NOMO-1 (cell line): ENCODE data around the gene PFKP.
A peak's percentile ranks its signal among the peaks of the same experiment; 100 is the strongest.
"Not testable (repeated sequence)": the region's sequence is repeated elsewhere in the genome, so short reads cannot be mapped to it uniquely, and the experiment has no call there.

Source experiments
- DNase-seq, 2 experiments: peaks; one replicate each; lab custom pipeline; 2025; ENCODE audit not compliant: unreplicated experiment in 2 of 2; lab: John Stamatoyannopoulos, UW

The PFKP gene

DNA sequence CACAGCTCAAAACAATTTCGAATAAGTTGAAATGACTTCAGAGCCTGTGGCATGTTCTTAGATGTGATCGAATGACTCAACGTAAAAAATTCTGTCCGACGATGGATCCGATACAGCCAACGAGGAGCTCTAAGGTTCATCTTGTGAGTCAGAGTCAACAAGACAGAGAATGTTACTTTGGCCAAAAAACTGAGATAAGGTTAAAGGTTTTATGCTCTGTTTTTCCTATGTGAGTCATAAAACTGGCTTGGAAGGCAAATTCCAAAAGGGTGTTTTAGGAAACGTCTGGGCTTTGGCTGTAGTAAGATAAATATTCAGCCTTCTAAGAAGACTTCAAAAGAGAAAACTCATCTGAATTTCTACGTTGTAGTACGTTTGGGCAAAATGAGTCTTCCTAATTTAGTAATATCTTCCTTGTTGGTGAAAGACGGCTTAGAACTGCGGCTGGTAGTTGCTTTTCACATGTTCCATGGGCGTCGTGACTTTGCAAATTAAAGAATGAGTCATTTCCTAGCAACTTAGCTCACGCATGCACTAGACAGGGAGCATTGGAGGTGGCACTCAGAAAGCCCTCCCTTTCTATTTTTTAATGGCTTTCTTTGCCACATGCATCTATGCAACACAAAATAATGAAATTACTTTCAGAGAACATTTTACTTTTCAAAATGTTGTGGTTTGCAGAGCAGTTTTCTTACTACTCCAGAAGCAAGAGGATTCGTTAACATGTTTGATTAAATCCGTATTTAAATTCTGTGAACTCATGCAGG is 28.2 kb downstream of the PFKP start:
- DNase-seq, result peak; percentile 90 to 95

DNA sequence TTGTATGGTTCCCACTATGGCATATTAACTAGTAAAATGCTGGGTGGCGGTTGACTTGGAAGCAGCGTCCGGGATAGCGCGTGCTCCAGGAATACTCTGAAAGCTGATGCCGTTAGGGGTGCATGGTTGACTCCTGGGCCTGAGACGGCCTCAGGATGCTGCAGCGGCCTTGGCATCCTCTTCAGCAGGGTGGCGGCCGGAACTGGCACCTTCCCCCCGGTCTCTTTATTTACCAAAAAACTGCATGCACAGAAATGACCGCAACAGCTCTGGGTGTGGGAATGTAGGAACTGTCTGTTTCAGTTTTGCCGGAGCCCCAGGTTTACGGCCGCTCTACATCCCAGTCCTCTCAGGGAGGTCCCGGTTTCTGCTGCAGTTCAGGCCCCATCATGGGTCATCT is 28.8 kb downstream of the PFKP start:
- no peak for DNase-seq

GRCh38 chr10:3097160-3097559 is 29.8 kb downstream of the PFKP start:
- DNase-seq, result no peak

DNA sequence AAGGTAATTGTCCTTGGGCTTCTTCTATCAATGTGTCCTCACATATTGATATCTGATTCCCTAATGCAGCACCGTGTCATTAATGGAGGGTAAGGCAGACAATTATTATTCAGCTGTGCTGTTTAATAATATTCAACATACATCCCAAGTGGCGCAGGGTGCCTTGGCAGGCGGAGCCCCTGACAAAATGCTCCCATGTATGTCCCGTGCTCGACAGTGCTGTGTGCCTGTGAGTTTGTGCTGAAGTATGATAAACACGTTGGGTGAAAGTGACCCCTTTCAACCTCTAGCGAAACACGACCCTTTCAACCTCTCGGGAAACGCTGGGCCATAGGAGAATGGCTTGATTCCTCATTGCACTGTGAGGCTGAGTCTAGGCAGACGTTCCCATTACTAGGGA is 31.3 kb downstream of the PFKP start:
- no peak for DNase-seq

- peak in 1 of 2 experiments; percentile 29 for DNase-seq
These were observed 32.1 kb downstream of the PFKP start for GRCh38 chr10:3099291-3100092.

DNA sequence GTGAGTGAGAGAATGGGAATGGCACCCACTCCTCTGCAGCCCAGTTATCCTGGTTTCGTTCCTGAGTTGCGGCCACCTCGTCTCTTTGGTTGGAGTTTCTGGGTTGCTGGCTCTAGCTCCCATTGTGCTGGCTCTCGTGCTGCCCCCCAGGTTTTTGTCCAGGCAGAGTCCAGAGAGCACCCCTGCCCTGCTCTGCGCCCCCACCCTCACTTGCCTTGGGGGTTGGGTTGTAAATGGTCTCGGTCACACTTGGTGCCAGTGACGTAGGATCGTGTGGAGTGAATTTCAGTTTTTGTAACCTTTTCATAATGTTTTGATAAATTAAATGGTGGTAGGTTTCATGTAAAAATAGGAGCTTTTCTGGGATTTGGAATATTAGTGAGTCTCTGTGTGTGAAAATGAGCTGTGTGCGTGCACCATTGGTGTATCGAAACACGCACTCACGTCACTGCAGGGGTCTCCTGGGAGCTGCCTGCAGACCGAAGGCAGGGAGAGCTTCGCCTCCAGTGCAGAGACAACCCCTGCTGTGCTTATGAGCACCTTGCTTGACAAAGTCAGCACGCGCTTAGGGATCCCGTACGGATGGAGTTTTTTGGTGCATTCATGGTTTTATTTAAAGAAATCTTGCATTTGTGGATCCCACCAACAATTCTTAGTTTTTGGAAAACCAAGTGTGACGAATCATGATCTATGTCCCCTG is 32.9 kb downstream of the PFKP start:
- no peak for DNase-seq

GRCh38 chr10:3100856-3101640 is 33.7 kb downstream of the PFKP start:
- DNase-seq, result no peak

DNA sequence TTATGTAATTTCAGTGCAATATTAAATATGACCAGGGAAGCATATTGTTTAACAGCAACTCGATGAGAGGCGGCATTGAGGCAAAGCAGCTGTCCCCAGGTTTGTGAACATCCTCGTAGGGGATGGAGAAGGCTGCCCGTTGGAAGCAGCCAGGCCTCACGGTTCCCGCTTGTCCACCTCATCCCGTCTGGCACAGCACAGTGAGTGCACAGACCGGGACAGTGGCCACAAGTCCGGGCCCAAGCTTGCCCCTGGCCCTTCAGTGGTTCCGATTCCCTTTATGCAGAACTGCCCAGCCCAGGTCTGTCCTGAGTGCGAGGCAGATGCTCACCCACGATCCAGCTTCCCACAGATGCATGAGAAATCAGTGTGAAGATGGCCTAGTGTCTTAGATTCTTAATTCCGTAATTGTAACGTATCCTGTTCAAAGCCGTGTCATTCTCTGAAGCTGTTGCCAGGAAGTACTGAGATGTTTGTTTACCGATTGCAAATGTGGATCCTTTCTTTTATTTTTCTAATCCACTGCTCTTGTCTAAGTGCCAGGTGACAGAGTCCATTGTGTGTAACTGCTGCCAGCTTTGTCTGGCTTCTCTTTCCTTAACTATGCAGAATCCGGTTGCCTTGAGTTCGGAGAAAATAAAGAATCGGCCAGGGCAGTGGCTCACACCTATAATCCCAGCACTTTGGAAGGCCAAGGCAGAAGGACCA is 35.5 kb downstream of the PFKP start:
- no peak for DNase-seq

- no peak for DNase-seq
These were observed 36.3 kb downstream of the PFKP start for GRCh38 chr10:3103646-3104045.

DNA sequence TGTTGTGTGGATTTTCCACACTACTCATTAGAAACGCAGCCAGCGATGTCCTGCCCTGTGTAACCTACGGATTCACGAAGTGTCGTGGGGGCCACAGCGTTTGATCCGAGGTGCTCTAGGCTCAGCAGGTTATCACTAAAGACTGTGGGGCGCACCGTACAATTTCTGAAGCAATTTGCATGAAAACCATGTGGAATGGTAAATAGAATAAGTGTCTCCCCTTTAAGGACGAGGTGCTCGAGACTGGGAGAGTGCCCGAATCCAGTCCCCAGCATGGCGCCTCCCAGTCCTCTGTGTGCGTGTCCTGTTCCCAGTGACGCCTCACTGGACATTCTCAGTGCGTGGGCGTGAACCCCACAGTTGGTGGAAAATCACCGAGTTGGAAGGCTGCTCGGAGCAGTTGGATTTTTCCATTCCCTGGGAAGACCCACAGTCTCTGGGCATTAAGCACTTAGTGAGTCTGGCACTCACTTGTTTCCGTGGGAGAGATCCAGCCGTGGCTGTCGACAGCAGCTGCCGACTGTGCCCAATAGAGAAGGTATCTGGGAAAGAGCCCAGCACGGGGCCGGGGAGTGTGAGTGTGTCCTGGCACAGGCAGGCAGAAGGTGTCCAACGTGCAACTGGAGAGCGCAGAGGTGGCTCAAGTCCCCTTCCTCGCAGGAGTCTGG is 37.0 kb downstream of the PFKP start:
- DNase-seq, result no peak

DNA sequence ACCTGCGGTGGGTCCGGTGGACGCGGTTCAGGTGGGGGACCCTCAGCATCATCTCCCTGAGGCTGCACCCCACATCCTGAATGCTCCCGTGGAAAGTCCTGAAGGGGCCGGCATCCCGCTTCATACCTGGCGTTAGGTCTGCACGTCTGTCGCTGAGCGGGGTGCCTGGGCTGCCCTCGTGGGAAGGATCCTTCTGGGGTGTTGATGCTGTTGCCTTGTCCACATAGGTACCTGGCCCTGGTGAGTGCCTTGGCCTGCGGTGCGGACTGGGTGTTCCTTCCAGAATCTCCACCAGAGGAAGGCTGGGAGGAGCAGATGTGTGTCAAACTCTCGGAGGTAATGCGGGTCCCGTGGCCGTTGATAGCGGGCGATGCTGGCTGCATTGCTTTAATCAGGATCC is 37.8 kb downstream of the PFKP start:
- DNase-seq, result no peak

- DNase-seq, result no peak
These were observed 38.6 kb downstream of the PFKP start for GRCh38 chr10:3105905-3106304.

- not testable (repeated sequence) for DNase-seq
These were observed 39.0 kb downstream of the PFKP start for GRCh38 chr10:3106328-3106727.

DNA sequence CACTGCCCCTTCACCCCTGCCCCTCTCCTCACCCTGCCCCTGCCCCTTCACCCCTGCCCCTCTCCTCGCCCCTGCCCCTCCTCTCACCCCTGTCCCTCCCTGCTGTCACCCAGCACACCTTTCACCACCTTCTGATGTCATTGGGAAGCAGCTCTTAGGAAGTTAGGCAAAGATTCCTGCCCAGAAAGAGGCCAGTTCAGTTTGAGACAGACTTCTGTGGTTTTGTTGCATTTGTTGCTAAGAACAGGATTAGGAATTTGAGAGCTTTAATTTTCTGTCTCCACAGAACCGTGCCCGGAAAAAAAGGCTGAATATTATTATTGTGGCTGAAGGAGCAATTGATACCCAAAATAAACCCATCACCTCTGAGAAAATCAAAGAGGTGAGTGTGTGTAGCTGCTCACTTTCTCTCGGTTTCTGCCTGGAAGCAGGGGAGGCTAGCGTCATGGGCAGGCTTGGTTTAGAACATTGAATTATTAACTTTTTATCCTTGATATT is 39.6 kb downstream of the PFKP start:
- no peak for DNase-seq

DNA sequence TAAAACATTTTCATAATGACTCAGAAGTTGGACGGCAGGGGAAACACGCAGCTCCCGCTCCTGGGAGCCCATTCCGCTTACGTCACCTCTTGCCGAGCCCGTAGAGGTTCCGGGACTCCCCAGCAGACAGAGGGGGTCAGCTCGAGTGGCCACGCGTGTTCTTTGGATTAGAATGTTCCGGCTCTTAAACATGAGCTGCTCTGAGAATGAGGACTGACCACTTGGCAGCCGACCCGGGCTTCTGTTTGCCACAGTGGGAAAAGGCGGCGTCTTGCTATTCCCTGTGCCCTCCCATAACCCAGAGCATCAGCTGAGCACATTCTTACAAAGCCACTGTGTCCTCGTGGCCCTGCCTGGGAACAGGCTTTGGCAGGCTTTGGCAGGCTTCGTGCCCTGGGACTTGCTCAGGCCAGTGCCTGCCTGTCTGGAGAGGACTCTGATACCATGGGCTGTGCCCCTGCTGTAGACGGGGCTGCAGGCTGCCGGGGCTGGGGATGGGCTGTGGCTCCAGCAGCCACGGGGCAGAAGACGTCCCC is 40.1 kb downstream of the PFKP start:
- no peak for DNase-seq

DNA sequence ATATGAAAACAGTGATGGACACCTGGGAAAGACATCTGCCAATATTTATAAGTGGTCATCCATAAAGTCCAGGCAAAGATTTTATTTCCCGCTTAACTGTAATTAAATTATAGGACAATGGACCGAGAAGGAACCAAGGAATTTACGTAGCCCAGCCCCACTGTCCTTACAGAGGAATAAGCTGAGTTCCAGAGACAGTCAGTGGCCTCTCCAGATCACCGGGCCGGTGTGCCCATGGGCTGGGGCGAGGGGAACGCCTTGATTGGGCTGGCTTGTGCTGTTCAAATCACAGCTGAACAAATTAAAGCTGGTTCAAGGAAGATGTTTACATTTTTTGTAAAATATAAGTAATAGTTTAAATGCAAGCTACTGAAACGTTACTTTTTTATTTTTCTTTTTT is 40.7 kb downstream of the PFKP start:
- no peak for DNase-seq

DNA sequence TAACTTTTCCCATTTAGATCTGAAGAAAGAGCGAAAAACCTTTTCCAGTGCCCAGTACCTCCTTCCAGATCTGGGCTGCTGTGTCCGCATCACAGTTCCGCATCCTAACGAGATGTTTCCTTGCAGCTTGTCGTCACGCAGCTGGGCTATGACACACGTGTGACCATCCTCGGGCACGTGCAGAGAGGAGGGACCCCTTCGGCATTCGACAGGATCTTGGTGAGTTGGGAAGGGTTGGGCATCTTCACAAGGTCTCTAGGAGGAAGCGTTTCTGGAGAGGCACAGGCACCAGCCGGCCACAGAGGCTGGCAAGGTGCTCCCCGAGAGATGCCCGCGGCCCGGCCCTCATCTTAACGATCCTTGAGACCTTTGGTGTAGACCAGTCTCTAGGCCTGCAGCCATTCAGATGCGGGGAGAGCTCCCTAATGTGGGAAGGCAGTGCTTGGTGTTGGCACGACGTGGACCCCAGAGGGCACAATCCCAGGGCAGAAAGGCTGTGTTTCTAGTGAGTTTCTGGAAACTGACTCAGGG is 41.3 kb downstream of the PFKP start:
- no peak for DNase-seq

DNA sequence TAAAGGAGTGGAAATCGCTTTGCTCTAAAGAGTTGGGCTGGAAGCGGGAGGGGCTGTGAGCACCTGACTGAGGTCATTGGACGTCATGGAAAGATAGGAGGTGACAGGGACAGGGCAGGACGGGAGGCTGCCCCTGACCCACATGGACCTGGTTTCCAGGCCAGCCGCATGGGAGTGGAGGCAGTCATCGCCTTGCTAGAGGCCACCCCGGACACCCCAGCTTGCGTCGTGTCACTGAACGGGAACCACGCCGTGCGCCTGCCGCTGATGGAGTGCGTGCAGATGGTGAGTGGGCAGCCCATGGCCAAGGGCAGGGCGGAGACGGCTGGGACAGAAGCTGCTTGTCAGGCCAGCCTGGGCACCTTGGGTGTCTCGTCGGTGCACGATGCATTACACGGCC is 41.8 kb downstream of the PFKP start:
- no peak for DNase-seq

GRCh38 chr10:3109633-3110032 is 42.3 kb downstream of the PFKP start:
- no peak for DNase-seq
